Liver (tissue), 2 donors: Measurements from ENCODE around the gene DEGS1.

Experiments used
- RAD21 ChIP-seq, 2 donors: IDR thresholded peaks; 2 replicates each; pipeline ENCODE4 v1.6.1; 2016; ENCODE audit warnings: antibody characterized with exemption in 2 of 2, mild to moderate bottlenecking in 2 of 2
- REST ChIP-seq: IDR thresholded peaks from 2 replicates; pipeline ENCODE4 v1.6.1; 2016; ENCODE audit warnings: antibody characterized with exemption, mild to moderate bottlenecking
- donor health status: healthy.

- no peak for TF ChIP-seq REST
- TF ChIP-seq RAD21 (IDR thresholded peaks at IDR 0.05), result no peak
Measured at GRCh38 chr1:224213438-224214119, 30.5 kb downstream of the DEGS1 start.
